Measurements from ENCODE around the gene CEP152. TPM values are rescaled to one million over a fixed set of nuclear protein-coding genes. Genes with fewer than 3 reads are reported as not detected.

The CEP152 gene
- polyA plus RNA-seq, 1 donor from 2014 or later = 1.3 TPM

DNA sequence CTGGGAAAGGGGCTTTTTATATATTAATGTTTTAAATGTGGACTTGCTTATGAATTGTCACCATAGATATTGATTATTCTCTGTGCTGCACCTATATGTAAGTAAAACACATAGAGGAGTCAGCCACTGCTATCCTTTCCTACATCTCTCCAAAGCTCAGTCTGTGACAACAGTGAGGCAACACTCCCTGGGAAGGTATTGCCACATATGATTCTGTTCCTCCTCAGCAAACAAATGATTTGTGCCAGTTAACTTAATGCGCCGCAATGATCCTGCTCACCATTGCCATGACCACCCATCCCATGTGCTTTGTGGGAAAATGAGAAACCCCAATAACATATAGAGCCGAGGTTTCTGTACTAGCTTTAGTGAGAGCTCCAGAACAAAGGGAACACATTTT, 90.2 kb downstream of the CEP152 start:
- no peak overlapping the region for H2AFZ ChIP-seq (ENCODE audit: low read depth, low read length)
- no peak overlapping the region for H3K4me3 ChIP-seq (ENCODE audit: low read length)
- H3K9me2 ChIP-seq (ENCODE audit: insufficient read depth, low read length) = no peaks in the 10 kb centered on the region
- H3F3A ChIP-seq (ENCODE audit: insufficient read depth, low read length, poor library complexity, severe bottlenecking) = no peaks in the 10 kb centered on the region
- H3K27ac ChIP-seq (ENCODE audit: low read length) = no peak overlapping the region
- no peak overlapping the region for H3K4me2 ChIP-seq (ENCODE audit: low read length)
- H4K20me1 ChIP-seq (ENCODE audit: insufficient read depth) = no peaks in the 10 kb centered on the region
- no peaks in the 10 kb centered on the region for H3K27me3 ChIP-seq (ENCODE audit: insufficient read depth, low read depth, low read length)
- no peaks in the 10 kb centered on the region for H3K79me2 ChIP-seq (replicated peaks; ENCODE audit: insufficient read depth, low read length)
- no peak for TF ChIP-seq MXI1 (conservative IDR thresholded peaks at IDR 0.05; ENCODE audit: poor library complexity, severe bottlenecking)
- no peak for TF ChIP-seq TAF1 (IDR thresholded peaks at IDR 0.05; ENCODE audit: low read depth)
- TF ChIP-seq, protein P1, sequence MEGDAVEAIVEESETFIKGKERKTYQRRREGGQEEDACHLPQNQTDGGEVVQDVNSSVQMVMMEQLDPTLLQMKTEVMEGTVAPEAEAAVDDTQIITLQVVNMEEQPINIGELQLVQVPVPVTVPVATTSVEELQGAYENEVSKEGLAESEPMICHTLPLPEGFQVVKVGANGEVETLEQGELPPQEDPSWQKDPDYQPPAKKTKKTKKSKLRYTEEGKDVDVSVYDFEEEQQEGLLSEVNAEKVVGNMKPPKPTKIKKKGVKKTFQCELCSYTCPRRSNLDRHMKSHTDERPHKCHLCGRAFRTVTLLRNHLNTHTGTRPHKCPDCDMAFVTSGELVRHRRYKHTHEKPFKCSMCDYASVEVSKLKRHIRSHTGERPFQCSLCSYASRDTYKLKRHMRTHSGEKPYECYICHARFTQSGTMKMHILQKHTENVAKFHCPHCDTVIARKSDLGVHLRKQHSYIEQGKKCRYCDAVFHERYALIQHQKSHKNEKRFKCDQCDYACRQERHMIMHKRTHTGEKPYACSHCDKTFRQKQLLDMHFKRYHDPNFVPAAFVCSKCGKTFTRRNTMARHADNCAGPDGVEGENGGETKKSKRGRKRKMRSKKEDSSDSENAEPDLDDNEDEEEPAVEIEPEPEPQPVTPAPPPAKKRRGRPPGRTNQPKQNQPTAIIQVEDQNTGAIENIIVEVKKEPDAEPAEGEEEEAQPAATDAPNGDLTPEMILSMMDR (IDR thresholded peaks at IDR 0.05; ENCODE audit: poor library complexity, severe bottlenecking) = no peak
- TF ChIP-seq, protein P2, sequence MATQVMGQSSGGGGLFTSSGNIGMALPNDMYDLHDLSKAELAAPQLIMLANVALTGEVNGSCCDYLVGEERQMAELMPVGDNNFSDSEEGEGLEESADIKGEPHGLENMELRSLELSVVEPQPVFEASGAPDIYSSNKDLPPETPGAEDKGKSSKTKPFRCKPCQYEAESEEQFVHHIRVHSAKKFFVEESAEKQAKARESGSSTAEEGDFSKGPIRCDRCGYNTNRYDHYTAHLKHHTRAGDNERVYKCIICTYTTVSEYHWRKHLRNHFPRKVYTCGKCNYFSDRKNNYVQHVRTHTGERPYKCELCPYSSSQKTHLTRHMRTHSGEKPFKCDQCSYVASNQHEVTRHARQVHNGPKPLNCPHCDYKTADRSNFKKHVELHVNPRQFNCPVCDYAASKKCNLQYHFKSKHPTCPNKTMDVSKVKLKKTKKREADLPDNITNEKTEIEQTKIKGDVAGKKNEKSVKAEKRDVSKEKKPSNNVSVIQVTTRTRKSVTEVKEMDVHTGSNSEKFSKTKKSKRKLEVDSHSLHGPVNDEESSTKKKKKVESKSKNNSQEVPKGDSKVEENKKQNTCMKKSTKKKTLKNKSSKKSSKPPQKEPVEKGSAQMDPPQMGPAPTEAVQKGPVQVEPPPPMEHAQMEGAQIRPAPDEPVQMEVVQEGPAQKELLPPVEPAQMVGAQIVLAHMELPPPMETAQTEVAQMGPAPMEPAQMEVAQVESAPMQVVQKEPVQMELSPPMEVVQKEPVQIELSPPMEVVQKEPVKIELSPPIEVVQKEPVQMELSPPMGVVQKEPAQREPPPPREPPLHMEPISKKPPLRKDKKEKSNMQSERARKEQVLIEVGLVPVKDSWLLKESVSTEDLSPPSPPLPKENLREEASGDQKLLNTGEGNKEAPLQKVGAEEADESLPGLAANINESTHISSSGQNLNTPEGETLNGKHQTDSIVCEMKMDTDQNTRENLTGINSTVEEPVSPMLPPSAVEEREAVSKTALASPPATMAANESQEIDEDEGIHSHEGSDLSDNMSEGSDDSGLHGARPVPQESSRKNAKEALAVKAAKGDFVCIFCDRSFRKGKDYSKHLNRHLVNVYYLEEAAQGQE (IDR thresholded peaks at IDR 0.05; ENCODE audit: borderline replicate concordance) = no peak
- TF ChIP-seq EZH2 (IDR thresholded peaks at IDR 0.05; ENCODE audit: borderline replicate concordance, insufficient read depth, low read length, poor library complexity, severe bottlenecking) = no peak
- TF ChIP-seq RAD21 (conservative IDR thresholded peaks at IDR 0.05) = no peak
- no peak for TF ChIP-seq EP300 (conservative IDR thresholded peaks at IDR 0.05; ENCODE audit: poor library complexity, severe bottlenecking)
- TF ChIP-seq SMC3 (conservative IDR thresholded peaks at IDR 0.05; ENCODE audit: poor library complexity) = no peak
- no peaks in the 10 kb centered on the region for H3K9me3 ChIP-seq (ENCODE audit: low read length)
- no peak overlapping the region for H3K9ac ChIP-seq (ENCODE audit: low read length)
- H3K36me3 ChIP-seq (ENCODE audit: insufficient read depth, low read length) = no peaks in the 10 kb centered on the region

DNA sequence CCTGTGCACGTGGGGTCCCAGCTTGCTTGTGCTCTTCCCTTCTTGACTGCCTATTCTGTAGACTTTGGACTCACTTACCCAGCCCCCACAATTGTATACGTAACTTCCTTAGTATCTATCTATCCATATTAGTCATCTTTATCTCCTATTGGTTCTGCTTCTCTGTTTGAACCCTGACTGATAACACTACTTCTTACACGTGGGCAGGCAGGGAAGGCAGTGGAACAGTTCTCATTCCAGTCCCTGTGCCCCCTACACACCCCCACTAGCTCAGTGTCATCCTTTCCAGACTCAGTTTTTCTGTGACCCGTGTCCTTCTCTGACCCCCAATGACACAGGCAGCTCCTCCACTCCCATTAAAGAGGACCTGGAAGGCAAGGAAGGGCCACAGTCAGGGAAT, 91.2 kb downstream of the CEP152 start:
- no peak overlapping the region for H3K4me2 ChIP-seq (ENCODE audit: low read length)
- H3K9me2 ChIP-seq (ENCODE audit: insufficient read depth, low read length) = no peaks in the 10 kb centered on the region
- no peak overlapping the region for H3K4me3 ChIP-seq (ENCODE audit: low read length)
- no peaks in the 10 kb centered on the region for H4K20me1 ChIP-seq (ENCODE audit: insufficient read depth)
- no peak overlapping the region for H3K27ac ChIP-seq (ENCODE audit: low read length)
- H3K79me2 ChIP-seq (replicated peaks; ENCODE audit: insufficient read depth, low read length) = no peaks in the 10 kb centered on the region
- H3K9ac ChIP-seq (ENCODE audit: low read length) = no peak overlapping the region
- no peak for TF ChIP-seq MXI1 (conservative IDR thresholded peaks at IDR 0.05; ENCODE audit: poor library complexity, severe bottlenecking)
- TF ChIP-seq SMC3 (conservative IDR thresholded peaks at IDR 0.05; ENCODE audit: poor library complexity) = no peak
- TF ChIP-seq, protein P2 (IDR thresholded peaks at IDR 0.05; ENCODE audit: borderline replicate concordance) = no peak
- no peak for TF ChIP-seq TAF1 (IDR thresholded peaks at IDR 0.05; ENCODE audit: low read depth)
- TF ChIP-seq, protein P1 (IDR thresholded peaks at IDR 0.05; ENCODE audit: poor library complexity, severe bottlenecking) = no peak
- no peak for TF ChIP-seq RAD21 (conservative IDR thresholded peaks at IDR 0.05)
- no peak for TF ChIP-seq EP300 (conservative IDR thresholded peaks at IDR 0.05; ENCODE audit: poor library complexity, severe bottlenecking)
- TF ChIP-seq EZH2 (IDR thresholded peaks at IDR 0.05; ENCODE audit: borderline replicate concordance, insufficient read depth, low read length, poor library complexity, severe bottlenecking) = no peak
- no peak for TF ChIP-seq POLR2AphosphoS5 (IDR thresholded peaks at IDR 0.05)
- H2AFZ ChIP-seq (ENCODE audit: low read depth, low read length) = no peak overlapping the region
- no peaks in the 10 kb centered on the region for H3K36me3 ChIP-seq (ENCODE audit: insufficient read depth, low read length)
- H3F3A ChIP-seq (ENCODE audit: insufficient read depth, low read length, poor library complexity, severe bottlenecking) = no peaks in the 10 kb centered on the region
- H3K27me3 ChIP-seq (ENCODE audit: insufficient read depth, low read depth, low read length) = no peaks in the 10 kb centered on the region
- no peaks in the 10 kb centered on the region for H3K9me3 ChIP-seq (ENCODE audit: low read length)

Measured in neural cell (in vitro differentiated cells).